ENCODE data around the gene FAHD2A.
"Not testable (repeated sequence)": the region's sequence is repeated elsewhere in the genome, so short reads cannot be mapped to it uniquely, and the experiment has no call there.

Gene FAHD2A

GRCh38 chr2:95390881-95391321 lies 11.6 kb upstream of the FAHD2A start:
- no peak for DNase-seq (ENCODE audit: low spot score)

GRCh38 chr2:95391641-95392310 lies 10.7 kb upstream of the FAHD2A start:
- DNase-seq (ENCODE audit: low spot score): no peak

GRCh38 chr2:95392320-95392719 lies 10.2 kb upstream of the FAHD2A start:
- no peak for DNase-seq (ENCODE audit: low spot score)

- DNase-seq (ENCODE audit: low spot score): no peak
These were observed 9.6 kb upstream of the FAHD2A start for GRCh38 chr2:95392730-95393455.

- DNase-seq (ENCODE audit: low spot score): no peak
These were observed 8.6 kb upstream of the FAHD2A start for GRCh38 chr2:95393901-95394300.

- DNase-seq (ENCODE audit: low spot score): no peak
These were observed 3.4 kb upstream of the FAHD2A start for GRCh38 chr2:95399061-95399460.

GRCh38 chr2:95401480-95401879 lies 1.0 kb upstream of the FAHD2A start:
- no peak for DNase-seq (ENCODE audit: low spot score)

GRCh38 chr2:95402004-95402369 lies 521 bp upstream of the FAHD2A start:
- not testable (repeated sequence) for DNase-seq (ENCODE audit: low spot score)

- DNase-seq (ENCODE audit: low spot score): peak; percentile 25
These were observed 755 bp downstream of the FAHD2A start for GRCh38 chr2:95403204-95403721.

- not testable (repeated sequence) for DNase-seq (ENCODE audit: low spot score)
These were observed 1.3 kb downstream of the FAHD2A start for GRCh38 chr2:95403824-95404223.

GRCh38 chr2:95404676-95405075 lies 2.2 kb downstream of the FAHD2A start:
- DNase-seq (ENCODE audit: low spot score): not testable (repeated sequence)

GRCh38 chr2:95411239-95411638 lies 8.7 kb downstream of the FAHD2A start:
- DNase-seq (ENCODE audit: low spot score): not testable (repeated sequence)

- DNase-seq (ENCODE audit: low spot score): peak; percentile 50
These were observed 11.6 kb downstream of the FAHD2A start for GRCh38 chr2:95414015-95414594.

GRCh38 chr2:95415138-95415537 lies 12.6 kb downstream of the FAHD2A start:
- DNase-seq (ENCODE audit: low spot score): not testable (repeated sequence)

GRCh38 chr2:95415561-95415960 lies 13.1 kb downstream of the FAHD2A start:
- DNase-seq (ENCODE audit: low spot score): not testable (repeated sequence)

- DNase-seq (ENCODE audit: low spot score): not testable (repeated sequence)
These were observed 24.8 kb downstream of the FAHD2A start for GRCh38 chr2:95427196-95427867.

GRCh38 chr2:95429748-95430467 lies 27.4 kb downstream of the FAHD2A start:
- DNase-seq (ENCODE audit: low spot score): not testable (repeated sequence)

GRCh38 chr2:95433373-95433772 lies 30.9 kb downstream of the FAHD2A start:
- DNase-seq (ENCODE audit: low spot score): not testable (repeated sequence)

- not testable (repeated sequence) for DNase-seq (ENCODE audit: low spot score)
These were observed 31.5 kb downstream of the FAHD2A start for GRCh38 chr2:95433973-95434372.

- DNase-seq (ENCODE audit: low spot score): not testable (repeated sequence)
These were observed 32.1 kb downstream of the FAHD2A start for GRCh38 chr2:95434507-95435076.

- not testable (repeated sequence) for DNase-seq (ENCODE audit: low spot score)
These were observed 32.8 kb downstream of the FAHD2A start for GRCh38 chr2:95435162-95435871.

All from hematopoietic multipotent progenitor cell treated with erythropoietin and hydrocortisone succinate and interleukin-3 and kit ligand, for 17 days (in vitro differentiated cells).